OCI-LY1 (cell line): ENCODE results near the gene CSH1.

Source experiments
- H2AFZ ChIP-seq: fragments of 200-600 bp; sonication (generic), shearing (Covaris generic); 2 replicates; pipeline ENCODE4 v1.6.0; 2014; ENCODE audit warnings: antibody characterized with exemption, mild to moderate bottlenecking, low read length
- H3F3A ChIP-seq: fragments of 200-600 bp; sonication (generic), shearing (Covaris generic); 2 replicates; pipeline ENCODE4 v1.6.0; 2014; ENCODE audit warnings: mild to moderate bottlenecking, antibody characterized with exemption, low read length, moderate library complexity; ENCODE audit not compliant: insufficient read depth
- H3K27ac ChIP-seq: fragments of 200-600 bp; sonication (generic); 2 replicates; pipeline ENCODE4 v1.5.1; 2014; ENCODE audit warnings: low read length, mixed run types, mild to moderate bottlenecking, low read depth; ENCODE audit not compliant: poor library complexity, severe bottlenecking
- H3K27me3 ChIP-seq: fragments of 200-600 bp; sonication (generic); 2 replicates; pipeline ENCODE4 v1.6.0; 2014; ENCODE audit warnings: antibody characterized with exemption, mild to moderate bottlenecking, low read length, moderate library complexity; ENCODE audit not compliant: insufficient read depth
- H3K36me3 ChIP-seq: fragments of 200-600 bp; sonication (generic); 2 replicates; pipeline ENCODE4 v1.6.1; 2014; ENCODE audit warnings: mild to moderate bottlenecking, antibody characterized with exemption, low read length, moderate library complexity, mixed read lengths; ENCODE audit not compliant: insufficient read depth
- H3K4me1 ChIP-seq: fragments of 200-600 bp; sonication (generic); 2 replicates; pipeline ENCODE4 v1.5.1; 2014; ENCODE audit warnings: mild to moderate bottlenecking, low read length, moderate library complexity; ENCODE audit not compliant: insufficient read depth, severe bottlenecking
- H3K4me2 ChIP-seq: fragments of 200-600 bp; sonication (generic), shearing (Covaris generic); 2 replicates; pipeline ENCODE4 v1.6.1; 2014; ENCODE audit warnings: low read length
- H3K4me3 ChIP-seq: fragments of 200-600 bp; sonication (generic); 2 replicates; pipeline ENCODE4 v1.5.1; 2014; ENCODE audit warnings: low read length, low read depth, mild to moderate bottlenecking, mixed read lengths; ENCODE audit not compliant: poor library complexity, severe bottlenecking
- H3K79me2 ChIP-seq: fragments of 200-600 bp; shearing (Covaris generic); 2 replicates; pipeline ENCODE4 v1.6.1; 2016; ENCODE audit warnings: mixed run types, low read length, mixed read lengths; ENCODE audit not compliant: insufficient read depth
- H3K9ac ChIP-seq: fragments of 200-600 bp; sonication (generic), shearing (Covaris generic); 2 replicates; pipeline ENCODE4 v1.6.1; 2014; ENCODE audit warnings: mild to moderate bottlenecking, low read length, mixed read lengths
- H3K9me2 ChIP-seq: fragments of 200-600 bp; sonication (generic), shearing (Covaris generic); 2 replicates; pipeline ENCODE4 v1.6.1; 2014; ENCODE audit warnings: low read depth, mild to moderate bottlenecking, low read length, mixed read lengths
- H3K9me3 ChIP-seq: fragments of 200-600 bp; shearing (Covaris generic); 2 replicates; pipeline ENCODE4 v1.6.1; 2014; ENCODE audit warnings: low read length, mixed read lengths
- H4K20me1 ChIP-seq: fragments of 200-600 bp; sonication (generic), shearing (Covaris generic); 2 replicates; pipeline ENCODE4 v1.6.0; 2016; ENCODE audit warnings: mild to moderate bottlenecking, low read length; ENCODE audit not compliant: insufficient read depth
- EZH2 ChIP-seq: fragments of 200-600 bp; sonication (generic), shearing (Covaris generic); IDR thresholded peaks from 2 replicates; pipeline ENCODE4 v1.8.0; 2017; ENCODE audit warnings: borderline replicate concordance, mixed run types, mild to moderate bottlenecking, antibody characterized with exemption, low read length, moderate library complexity, mixed read lengths
- TF ChIP-seq, protein P1 (sequence below): fragments of 200-600 bp; sonication (generic), shearing (Covaris generic); IDR thresholded peaks from 2 replicates; pipeline ENCODE4 v1.5.1; 2017; ENCODE audit warnings: mild to moderate bottlenecking, antibody characterized with exemption, low read length, moderate library complexity, mixed read lengths

Gene CSH1

DNA sequence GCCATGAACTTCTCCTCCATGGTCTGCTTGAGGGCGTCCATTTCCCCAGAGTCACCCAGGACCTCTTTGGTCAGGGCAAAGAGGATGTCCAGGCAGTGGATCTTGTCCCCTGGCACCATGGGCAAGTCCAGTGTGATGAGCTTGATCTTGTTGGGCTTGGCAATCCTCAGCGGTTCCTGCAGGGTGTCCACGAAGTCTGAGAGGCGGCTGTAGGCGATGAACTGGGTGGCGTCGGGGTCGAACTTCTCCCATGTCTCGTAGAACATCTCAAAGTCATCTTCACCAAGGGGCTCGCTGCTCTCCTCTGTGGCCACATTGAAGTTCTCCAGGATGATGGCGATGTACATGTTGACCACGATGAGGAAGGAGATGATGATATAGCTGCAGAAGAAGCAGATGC is 44.8 kb upstream of the CSH1 start:
- no peak overlapping the region for H3K27ac ChIP-seq
- H3K9ac ChIP-seq = no peak overlapping the region
- no peaks in the 10 kb centered on the region for H3K9me2 ChIP-seq
- no peak for TF ChIP-seq EZH2
- TF ChIP-seq, protein P1, sequence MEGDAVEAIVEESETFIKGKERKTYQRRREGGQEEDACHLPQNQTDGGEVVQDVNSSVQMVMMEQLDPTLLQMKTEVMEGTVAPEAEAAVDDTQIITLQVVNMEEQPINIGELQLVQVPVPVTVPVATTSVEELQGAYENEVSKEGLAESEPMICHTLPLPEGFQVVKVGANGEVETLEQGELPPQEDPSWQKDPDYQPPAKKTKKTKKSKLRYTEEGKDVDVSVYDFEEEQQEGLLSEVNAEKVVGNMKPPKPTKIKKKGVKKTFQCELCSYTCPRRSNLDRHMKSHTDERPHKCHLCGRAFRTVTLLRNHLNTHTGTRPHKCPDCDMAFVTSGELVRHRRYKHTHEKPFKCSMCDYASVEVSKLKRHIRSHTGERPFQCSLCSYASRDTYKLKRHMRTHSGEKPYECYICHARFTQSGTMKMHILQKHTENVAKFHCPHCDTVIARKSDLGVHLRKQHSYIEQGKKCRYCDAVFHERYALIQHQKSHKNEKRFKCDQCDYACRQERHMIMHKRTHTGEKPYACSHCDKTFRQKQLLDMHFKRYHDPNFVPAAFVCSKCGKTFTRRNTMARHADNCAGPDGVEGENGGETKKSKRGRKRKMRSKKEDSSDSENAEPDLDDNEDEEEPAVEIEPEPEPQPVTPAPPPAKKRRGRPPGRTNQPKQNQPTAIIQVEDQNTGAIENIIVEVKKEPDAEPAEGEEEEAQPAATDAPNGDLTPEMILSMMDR = no peak
- no peaks in the 10 kb centered on the region for H3K27me3 ChIP-seq
- H3K36me3 ChIP-seq = peaks cover 5% of the 10 kb centered on the region; the same call in 1 of the 2 replicates
- no peaks in the 10 kb centered on the region for H4K20me1 ChIP-seq
- H3K4me3 ChIP-seq = no peak overlapping the region
- H3K9me3 ChIP-seq = no peaks in the 10 kb centered on the region
- H2AFZ ChIP-seq = no peak overlapping the region
- no peaks in the 10 kb centered on the region for H3K79me2 ChIP-seq
- peaks cover 76% of the 10 kb centered on the region for H3K4me1 ChIP-seq
- H3F3A ChIP-seq = no peaks in the 10 kb centered on the region
- no peak overlapping the region for H3K4me2 ChIP-seq

DNA sequence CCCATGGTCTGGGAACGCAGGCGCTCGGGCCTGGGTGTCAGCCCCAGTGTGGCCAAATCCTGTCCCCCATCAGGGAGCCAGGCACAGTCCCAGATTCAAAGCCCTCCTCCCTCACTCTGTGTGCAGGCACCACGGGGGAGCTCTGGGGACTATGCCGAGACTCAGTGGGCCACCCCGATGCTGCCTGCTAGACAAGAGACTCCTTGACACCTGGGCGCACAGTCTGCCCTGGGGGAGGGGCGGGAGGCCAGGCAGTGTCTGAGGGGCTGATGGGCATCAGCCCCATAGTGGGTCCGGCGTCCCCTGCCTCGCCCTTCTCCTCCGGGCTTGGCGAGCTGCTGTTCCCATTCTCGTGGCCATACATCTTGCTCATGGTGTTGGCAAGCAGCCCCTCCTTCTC is 44.2 kb upstream of the CSH1 start:
- no peak overlapping the region; the same call in 1 of the 2 replicates for H3K9ac ChIP-seq
- no peaks in the 10 kb centered on the region for H4K20me1 ChIP-seq
- no peaks in the 10 kb centered on the region for H3K9me3 ChIP-seq
- H3K4me3 ChIP-seq = no peak overlapping the region
- no peaks in the 10 kb centered on the region for H3F3A ChIP-seq
- no peak overlapping the region for H2AFZ ChIP-seq
- H3K27me3 ChIP-seq = no peaks in the 10 kb centered on the region
- H3K4me2 ChIP-seq = no peak overlapping the region
- H3K36me3 ChIP-seq = peaks cover 5% of the 10 kb centered on the region; the same call in 1 of the 2 replicates
- TF ChIP-seq, protein P1 = no peak
- no peak for TF ChIP-seq EZH2
- H3K79me2 ChIP-seq = no peaks in the 10 kb centered on the region
- H3K4me1 ChIP-seq = peaks cover 72% of the 10 kb centered on the region
- peak overlapping the region; percentile 90 for H3K27ac ChIP-seq
- no peaks in the 10 kb centered on the region for H3K9me2 ChIP-seq

DNA sequence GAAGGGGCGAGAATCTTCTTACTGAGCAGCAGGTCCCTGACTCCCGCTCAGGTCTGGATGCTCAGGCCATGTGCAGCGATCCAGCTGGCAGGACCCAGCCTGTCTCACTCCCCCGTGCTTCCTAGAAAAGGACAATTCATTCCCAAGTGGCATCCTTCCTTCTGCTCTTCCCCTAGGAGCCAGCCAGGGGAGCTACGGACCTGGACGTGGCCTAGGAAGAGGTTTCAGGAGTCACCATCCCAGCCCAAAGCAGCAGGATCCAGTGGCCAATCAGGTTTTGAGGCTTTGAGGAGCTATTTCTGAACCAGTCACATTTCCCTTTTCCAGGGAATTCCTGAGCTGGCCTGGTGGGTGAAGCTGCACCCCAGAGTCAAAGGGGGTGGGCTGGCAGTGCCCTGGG is 43.5 kb upstream of the CSH1 start:
- peaks cover 72% of the 10 kb centered on the region for H3K4me1 ChIP-seq
- H3K9ac ChIP-seq = peak overlapping the region; percentile 63; the same call in 1 of the 2 replicates

More for the DNA sequence above, 43.5 kb upstream of the CSH1 start:
- Histone ChIP-seq H3F3A (no peaks in the 10 kb centered on the region), H3K27ac (peak overlapping the region; percentile 90), H3K9me3 (no peaks in the 10 kb centered on the region), H3K36me3 (peaks cover 5% of the 10 kb centered on the region; the same call in 1 of the 2 replicates), H3K4me2 (peak overlapping the region; percentile 50; the same call in 1 of the 2 replicates), H3K9me2 (no peaks in the 10 kb centered on the region), H3K27me3 (no peaks in the 10 kb centered on the region), H2AFZ (no peak overlapping the region), H3K79me2 (no peaks in the 10 kb centered on the region), H4K20me1 (no peaks in the 10 kb centered on the region), H3K4me3 (no peak overlapping the region)
- no peak for TF ChIP-seq EZH2
- TF ChIP-seq, protein P1 = no peak
